Activated CD8-positive, alpha-beta memory T cell treated with anti-CD3 and anti-CD28 coated beads, Interleukin-2, amount 50 U/mL, for 4 hours (primary cell): Measurements from ENCODE around the gene KCNMA1.

Experiments
- DNase-seq: peaks from one replicate; pipeline ENCODE4 v3.0.0-alpha.2; 2020

KCNMA1 gene

GRCh38 chr10:77086081-77086480, 551.5 kb downstream of the KCNMA1 start:
- no peak for DNase-seq

- DNase-seq, result no peak
Measured at GRCh38 chr10:77085344-77085743, 552.3 kb downstream of the KCNMA1 start.

- no peak for DNase-seq
Measured at GRCh38 chr10:77084431-77085144, 553.0 kb downstream of the KCNMA1 start.

DNA sequence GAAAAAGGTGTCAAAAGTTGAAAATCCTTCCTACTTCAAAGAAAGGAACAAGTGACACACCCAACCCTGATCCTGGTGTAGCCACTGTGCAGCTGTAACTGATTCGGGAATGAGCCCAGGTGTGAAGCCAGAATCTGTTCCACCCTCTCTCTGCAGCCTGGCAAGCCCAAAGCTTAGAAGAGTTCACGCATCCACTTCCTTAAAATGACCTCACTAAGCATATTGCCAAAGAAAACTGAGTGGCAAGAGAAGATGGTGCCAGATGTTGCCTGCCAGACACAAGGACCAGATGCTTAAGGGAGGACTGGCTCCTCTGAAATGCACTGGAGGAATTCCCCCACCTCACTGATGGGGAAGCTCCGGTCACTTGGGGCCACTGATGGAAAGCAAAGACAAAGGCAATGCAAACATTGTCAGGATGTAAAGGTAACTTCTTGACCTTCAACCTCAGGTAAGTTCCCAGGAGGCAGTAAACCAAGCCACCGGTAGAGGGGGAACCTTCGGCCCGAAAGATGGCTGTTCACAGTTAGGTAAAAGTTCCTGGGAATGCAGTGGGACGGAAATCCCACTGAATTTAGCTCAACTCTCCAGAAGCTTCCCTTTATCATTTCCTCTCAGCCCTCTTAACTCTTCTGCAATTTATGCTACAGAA, 554.9 kb downstream of the KCNMA1 start:
- DNase-seq, result no peak

- DNase-seq, result no peak
Measured at GRCh38 chr10:77081481-77081891, 556.1 kb downstream of the KCNMA1 start.

GRCh38 chr10:77080361-77081027, 557.1 kb downstream of the KCNMA1 start:
- DNase-seq, result no peak

DNA sequence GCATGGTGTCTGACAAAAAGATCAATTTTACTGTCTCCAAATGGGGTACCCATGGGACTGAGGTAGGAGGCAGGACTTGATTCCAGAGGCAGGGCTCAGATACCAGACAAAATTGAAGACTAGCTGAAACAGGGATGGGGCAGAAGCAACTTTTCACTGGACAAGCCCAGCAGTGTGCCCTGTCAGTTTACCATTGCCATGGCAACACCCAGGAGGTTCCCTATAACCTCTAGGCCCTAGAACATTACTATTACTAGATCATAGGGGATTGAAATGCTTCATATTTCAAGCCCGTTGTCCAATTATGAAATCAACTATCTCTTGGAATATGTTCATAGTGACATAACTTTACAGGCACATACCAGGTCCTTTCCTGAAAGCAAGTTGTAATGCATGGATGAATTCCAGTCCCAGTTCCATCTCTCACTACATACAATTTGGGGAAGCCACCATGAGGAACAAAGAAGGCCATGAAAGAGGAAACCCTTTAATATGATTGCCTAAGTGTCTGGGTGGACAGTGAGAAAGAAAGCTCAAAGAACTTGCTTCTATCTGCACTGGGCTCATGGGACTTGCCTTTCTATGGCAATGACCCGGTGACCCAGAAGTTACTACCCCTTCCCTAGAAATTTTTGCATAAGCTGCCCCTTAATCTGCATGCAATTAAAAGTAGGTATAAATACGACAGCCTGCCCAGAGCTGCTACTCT, 557.9 kb downstream of the KCNMA1 start:
- DNase-seq, result no peak

GRCh38 chr10:77077316-77077945, 560.2 kb downstream of the KCNMA1 start:
- DNase-seq, result no peak

- DNase-seq, result no peak
Measured at GRCh38 chr10:77075926-77076325, 561.7 kb downstream of the KCNMA1 start.

- no peak for DNase-seq
Measured at GRCh38 chr10:77074104-77074624, 563.4 kb downstream of the KCNMA1 start.

- DNase-seq, result no peak
Measured at GRCh38 chr10:77073663-77073960, 564.0 kb downstream of the KCNMA1 start.

DNA sequence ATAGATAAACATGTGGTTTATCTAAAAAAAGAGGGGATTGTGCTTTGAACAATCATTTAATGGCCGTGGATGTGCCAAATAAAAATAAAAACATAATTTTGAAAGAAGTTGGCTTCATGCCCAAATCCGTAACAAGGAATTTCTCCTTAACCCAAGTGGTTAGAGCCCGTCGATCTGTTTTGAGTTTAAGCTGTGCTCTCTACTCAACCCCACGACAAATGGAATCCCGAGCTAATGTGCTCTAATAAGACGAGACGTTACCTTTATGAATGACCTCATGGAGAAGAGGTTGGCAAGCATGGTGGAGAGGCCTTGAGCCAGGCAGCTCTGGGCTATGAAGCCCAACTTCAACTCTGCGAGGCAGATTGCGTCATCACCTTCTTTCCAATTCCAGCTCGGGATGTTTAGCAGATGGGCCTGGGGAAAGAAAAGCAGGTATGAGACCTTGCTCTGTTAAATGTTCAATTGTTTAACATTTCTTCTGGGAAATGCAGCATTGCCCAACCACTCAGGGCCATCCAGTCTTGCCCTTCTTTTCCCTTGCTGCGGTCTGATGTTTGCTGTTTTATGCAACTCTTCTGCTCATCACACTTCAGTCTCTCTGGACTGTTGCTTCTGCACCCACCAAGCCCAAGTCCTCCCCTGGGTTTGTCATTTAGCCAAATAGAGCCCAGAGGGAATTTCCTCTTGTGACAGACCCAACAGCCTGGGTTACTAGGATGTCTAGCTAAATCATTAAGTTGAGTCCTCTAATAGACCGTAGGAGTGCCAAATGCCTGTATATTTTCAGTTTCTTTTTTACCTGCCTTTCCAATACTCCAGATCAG, 564.6 kb downstream of the KCNMA1 start:
- DNase-seq, result no peak

DNA sequence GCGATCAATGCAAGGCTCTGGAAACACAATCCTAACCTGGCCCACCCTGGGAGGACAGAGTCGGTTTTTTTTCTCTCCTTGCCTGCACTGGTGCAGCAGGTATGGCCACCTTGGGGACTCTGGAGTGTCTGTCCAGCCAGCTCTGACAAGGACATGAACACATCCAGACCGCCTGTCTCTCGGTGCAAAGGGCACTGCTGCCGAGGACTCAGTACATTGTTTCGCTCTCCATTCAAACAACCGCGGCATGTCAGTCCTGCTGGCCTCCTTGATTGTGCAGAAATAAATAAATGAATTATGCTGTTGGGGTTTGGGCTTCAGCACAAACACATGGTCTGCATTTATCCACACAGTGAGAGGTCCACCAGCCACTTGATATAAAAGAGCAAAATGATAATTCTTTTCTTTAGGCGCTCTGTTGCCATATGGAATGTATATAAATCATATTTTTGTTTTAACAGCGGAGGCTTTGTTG, 565.2 kb downstream of the KCNMA1 start:
- no peak for DNase-seq

GRCh38 chr10:77071956-77072355, 565.7 kb downstream of the KCNMA1 start:
- DNase-seq, result no peak

DNA sequence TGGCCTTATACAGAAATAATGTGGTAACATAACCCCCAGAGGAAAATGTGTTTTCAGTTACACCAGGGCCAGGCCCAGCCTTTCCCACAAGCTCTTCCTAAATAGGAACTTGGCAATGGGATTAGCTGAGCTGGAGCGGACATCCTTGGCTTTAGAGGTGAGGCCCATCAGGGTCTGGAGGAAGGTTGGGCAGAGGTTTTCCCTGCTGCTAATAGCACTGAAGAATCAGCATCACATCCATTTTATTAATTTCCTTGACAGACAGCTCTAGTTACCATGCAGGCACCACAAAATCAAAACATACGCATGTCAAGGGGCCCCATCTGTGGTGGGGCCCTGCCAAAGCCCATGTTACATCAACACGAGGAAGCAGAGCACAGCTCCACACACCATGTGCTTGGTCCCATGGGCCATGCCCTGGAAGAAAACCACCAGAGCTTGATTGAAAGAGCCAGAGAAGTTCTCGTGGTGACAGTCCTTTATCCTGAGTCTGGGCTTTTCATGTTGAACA, 566.6 kb downstream of the KCNMA1 start:
- no peak for DNase-seq

- no peak for DNase-seq
Measured at GRCh38 chr10:77070346-77070745, 567.3 kb downstream of the KCNMA1 start.

DNA sequence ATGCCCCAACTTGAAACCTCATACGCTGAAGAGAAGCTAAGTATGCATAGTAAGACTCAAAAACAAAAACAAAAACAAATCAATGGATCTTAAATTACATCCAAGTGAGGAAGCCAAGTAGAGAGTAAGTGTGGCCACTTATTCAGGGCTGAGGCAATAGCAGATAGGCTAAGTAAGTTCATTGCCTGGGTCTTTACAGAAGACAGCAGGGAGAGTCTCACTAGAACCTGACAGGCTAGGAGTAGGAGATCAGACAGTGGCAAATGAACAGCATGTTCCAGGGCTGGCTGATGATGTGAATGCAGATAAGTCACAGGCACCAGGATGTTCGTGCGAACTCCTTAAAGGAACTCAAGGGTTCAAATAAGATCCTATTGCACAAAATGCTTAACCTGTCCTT, 568.6 kb downstream of the KCNMA1 start:
- no peak for DNase-seq

DNA sequence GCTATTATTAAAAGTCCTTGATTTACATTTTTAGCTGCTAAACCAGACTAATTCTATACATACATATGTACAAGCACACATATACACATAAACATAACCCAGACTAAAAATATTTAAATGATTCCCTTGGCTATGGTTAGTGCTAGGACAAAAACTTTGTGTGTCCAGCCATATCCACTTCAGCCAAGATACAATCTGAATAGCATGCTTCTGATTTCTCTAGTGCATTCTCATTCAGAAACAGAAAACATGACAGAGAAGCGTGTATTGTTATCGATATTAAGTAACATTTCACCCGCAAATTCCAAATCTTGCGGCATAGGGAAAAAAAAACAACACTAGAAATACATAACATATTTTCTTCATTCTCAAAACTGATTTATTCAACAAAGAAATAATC, 569.3 kb downstream of the KCNMA1 start:
- DNase-seq, result no peak

GRCh38 chr10:77062381-77062780, 575.2 kb downstream of the KCNMA1 start:
- no peak for DNase-seq

DNA sequence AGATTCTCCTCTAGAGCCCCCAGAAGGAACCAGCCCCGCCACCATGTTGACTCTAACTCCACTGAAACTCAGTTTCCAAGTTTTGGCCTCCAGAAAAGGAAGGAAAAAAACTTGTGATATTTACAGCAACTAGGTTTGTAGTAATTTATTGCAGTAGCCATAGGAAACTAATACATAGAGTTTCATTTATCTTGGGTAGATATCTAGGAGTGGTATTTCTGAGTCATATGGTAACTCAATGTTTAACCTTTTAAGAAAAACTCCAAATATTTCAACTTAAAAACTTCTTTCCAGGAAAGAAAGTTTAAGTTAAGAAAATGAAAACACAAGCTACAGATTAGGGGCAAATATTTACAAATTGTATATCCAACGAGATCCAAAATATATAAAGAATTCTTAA, 576.7 kb downstream of the KCNMA1 start:
- no peak for DNase-seq

- DNase-seq, result no peak
Measured at GRCh38 chr10:77056650-77057049, 581.0 kb downstream of the KCNMA1 start.

- no peak for DNase-seq
Measured at GRCh38 chr10:77052593-77052992, 585.0 kb downstream of the KCNMA1 start.
